HG03558 (cell line): Measurements from ENCODE around the gene GRPEL1.
"Not testable (repeated sequence)": the region's sequence is repeated elsewhere in the genome, so short reads cannot be mapped to it uniquely, and the experiment has no call there.

Experiments
- ATAC-seq: cut with Tn5 transposase; IDR thresholded peaks from one replicate; pipeline ENCODE4 v1.9.1; 2021; ENCODE audit warnings: moderate number of reproducible peaks; ENCODE audit not compliant: unreplicated experiment; ENCODE audit errors: extremely low read depth

The GRPEL1 gene

GRCh38 chr4:7094916-7095315, 27.1 kb upstream of the GRPEL1 start:
- no peak for ATAC-seq

GRCh38 chr4:7092026-7092425, 24.2 kb upstream of the GRPEL1 start:
- no peak for ATAC-seq

GRCh38 chr4:7089213-7089986, 21.5 kb upstream of the GRPEL1 start:
- ATAC-seq, result no peak

GRCh38 chr4:7087036-7087435, 19.2 kb upstream of the GRPEL1 start:
- no peak for ATAC-seq

- ATAC-seq, result no peak
Observed at GRCh38 chr4:7086384-7086783, 18.5 kb upstream of the GRPEL1 start.

GRCh38 chr4:7084564-7084961, 16.7 kb upstream of the GRPEL1 start:
- ATAC-seq, result not testable (repeated sequence)

- ATAC-seq, result no peak
Observed at GRCh38 chr4:7083597-7084563, 16.0 kb upstream of the GRPEL1 start.

GRCh38 chr4:7079909-7080308, 12.0 kb upstream of the GRPEL1 start:
- ATAC-seq, result not testable (repeated sequence)

GRCh38 chr4:7079483-7079882, 11.6 kb upstream of the GRPEL1 start:
- ATAC-seq, result not testable (repeated sequence)

GRCh38 chr4:7078025-7078424, 10.2 kb upstream of the GRPEL1 start:
- ATAC-seq, result no peak

GRCh38 chr4:7077371-7077770, 9.5 kb upstream of the GRPEL1 start:
- no peak for ATAC-seq

- no peak for ATAC-seq
Observed at GRCh38 chr4:7076696-7077082, 8.8 kb upstream of the GRPEL1 start.

GRCh38 chr4:7075962-7076695, 8.3 kb upstream of the GRPEL1 start:
- no peak for ATAC-seq

GRCh38 chr4:7074426-7074825, 6.6 kb upstream of the GRPEL1 start:
- ATAC-seq, result no peak

- ATAC-seq, result no peak
Observed at GRCh38 chr4:7073526-7074390, 5.9 kb upstream of the GRPEL1 start.

- ATAC-seq, result no peak
Observed at GRCh38 chr4:7073059-7073458, 5.2 kb upstream of the GRPEL1 start.

- no peak for ATAC-seq
Observed at GRCh38 chr4:7070729-7071511, 3.1 kb upstream of the GRPEL1 start.

- no peak for ATAC-seq
Observed at GRCh38 chr4:7068883-7069282, 1.0 kb upstream of the GRPEL1 start.

GRCh38 chr4:7068279-7068842, 497 bp upstream of the GRPEL1 start:
- ATAC-seq, result no peak
